Left lobe of liver (tissue), 2 donors: ENCODE measurements around the gene CBFA2T2. TPM values are rescaled to one million over a fixed set of nuclear protein-coding genes. Genes with fewer than 3 reads are reported as not detected.
"Not testable (repeated sequence)": the region's sequence is repeated elsewhere in the genome, so short reads cannot be mapped to it uniquely, and the experiment has no call there.

ENCODE experiments used
- ATAC-seq: fragments of 200-7000 bp; cut with Tn5 transposase; one replicate; pipeline ENCODE4 v1.9.1; 2020; ENCODE audit warnings: mild to moderate bottlenecking, moderate library complexity
- DNase-seq: peaks from one replicate; pipeline ENCODE4 v3.0.0-alpha.2; 2020; ENCODE audit warnings: low spot score
- total RNA-seq: library from RNA; stranded (reverse); gene quantifications from one replicate; pipeline ENCODE4 v1.2.1, GENCODE V29; 2021
- donor health status: DM: no; HTN: no; CAD: no; lungs with moderate emphysema.
- donor health status: DM: no; HTN: yes; CAD: no.

CBFA2T2 gene
- total RNA-seq, 1 donor from 2014 or later, result 5.7 TPM

DNA sequence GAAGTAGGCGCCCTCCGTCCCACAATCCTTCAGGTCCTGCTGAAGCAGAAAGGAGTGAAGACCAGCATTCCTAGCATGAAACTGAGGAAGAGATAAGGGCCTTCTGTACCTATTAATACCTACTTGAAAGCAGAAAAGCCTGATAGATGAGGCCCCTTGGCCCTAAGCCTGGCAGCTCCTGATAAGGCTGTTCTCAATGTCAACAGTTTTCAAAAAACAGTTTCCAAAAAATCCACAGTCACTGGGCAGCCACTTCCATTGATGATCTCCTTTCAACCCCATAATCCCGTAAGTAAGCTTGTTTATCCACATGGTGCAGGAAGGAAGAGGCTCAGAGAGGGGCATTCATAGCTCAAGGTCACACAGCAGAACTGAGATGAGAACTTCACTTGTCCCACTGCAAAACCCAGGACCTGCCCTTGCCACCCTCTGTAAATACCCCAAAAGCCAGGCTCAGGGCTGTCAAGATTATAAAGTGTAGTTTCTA, 199.1 kb downstream of the CBFA2T2 start:
- DNase-seq (no peak), ATAC-seq (no peak)

DNA sequence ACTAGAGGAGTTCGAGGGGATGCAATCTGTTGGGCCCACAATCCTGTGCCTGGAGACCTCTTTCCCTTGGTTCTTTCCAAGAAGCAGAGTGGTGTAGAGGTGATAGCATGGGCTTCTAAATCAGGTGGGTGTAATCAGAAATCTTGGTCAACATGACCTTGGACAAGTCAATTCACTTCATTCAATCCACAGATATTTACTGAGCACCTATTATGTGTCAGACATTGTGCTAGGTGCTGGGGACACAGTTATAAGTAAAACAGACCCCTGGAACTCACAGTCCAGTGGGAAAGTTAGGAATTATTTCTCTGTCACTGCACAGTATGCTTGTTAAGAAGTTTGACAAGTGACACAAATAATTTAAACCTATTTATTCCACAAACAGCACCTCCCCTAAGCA, 199.6 kb downstream of the CBFA2T2 start:
- no peak for ATAC-seq
- no peak for DNase-seq

DNA sequence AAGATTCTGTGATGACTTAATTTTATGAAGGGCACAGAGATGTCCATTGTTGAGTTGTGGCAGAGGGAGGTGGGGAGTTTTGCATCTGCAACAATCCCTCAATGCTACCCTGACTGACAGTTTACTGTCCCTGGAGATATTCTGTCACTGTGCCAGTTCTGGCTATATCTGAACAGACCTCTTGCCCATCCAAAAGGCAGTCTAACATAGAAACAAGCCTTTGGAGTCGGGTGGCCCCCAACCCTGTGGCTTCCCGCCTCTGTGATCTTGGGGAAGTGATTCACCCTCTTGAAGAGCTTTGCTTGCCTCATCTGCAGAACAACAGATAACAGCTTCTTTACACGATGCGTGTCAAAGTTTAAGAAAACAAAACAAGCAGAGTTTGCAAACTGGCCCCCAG, 200.1 kb downstream of the CBFA2T2 start:
- no peak for DNase-seq
- no peak for ATAC-seq

DNA sequence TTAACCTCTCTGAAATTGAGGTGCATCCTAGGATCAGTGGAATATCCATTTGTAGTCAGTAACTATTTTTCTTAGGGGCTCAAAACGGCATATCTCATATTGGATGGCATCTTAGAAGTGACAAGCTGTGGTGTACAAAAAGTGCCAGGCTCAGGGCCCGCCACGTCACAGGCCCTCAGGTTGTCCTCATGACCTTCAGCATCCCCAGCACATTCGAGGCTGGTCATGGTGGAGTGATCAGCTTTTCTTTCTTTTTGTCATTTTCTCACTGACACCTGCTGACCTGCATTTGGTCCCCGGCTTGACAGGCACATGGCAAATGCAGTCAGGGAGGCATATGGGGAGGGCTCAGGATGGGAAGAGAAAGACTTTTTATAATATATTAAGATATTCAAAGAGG, 203.4 kb downstream of the CBFA2T2 start:
- ATAC-seq (no peak), DNase-seq (no peak)

DNA sequence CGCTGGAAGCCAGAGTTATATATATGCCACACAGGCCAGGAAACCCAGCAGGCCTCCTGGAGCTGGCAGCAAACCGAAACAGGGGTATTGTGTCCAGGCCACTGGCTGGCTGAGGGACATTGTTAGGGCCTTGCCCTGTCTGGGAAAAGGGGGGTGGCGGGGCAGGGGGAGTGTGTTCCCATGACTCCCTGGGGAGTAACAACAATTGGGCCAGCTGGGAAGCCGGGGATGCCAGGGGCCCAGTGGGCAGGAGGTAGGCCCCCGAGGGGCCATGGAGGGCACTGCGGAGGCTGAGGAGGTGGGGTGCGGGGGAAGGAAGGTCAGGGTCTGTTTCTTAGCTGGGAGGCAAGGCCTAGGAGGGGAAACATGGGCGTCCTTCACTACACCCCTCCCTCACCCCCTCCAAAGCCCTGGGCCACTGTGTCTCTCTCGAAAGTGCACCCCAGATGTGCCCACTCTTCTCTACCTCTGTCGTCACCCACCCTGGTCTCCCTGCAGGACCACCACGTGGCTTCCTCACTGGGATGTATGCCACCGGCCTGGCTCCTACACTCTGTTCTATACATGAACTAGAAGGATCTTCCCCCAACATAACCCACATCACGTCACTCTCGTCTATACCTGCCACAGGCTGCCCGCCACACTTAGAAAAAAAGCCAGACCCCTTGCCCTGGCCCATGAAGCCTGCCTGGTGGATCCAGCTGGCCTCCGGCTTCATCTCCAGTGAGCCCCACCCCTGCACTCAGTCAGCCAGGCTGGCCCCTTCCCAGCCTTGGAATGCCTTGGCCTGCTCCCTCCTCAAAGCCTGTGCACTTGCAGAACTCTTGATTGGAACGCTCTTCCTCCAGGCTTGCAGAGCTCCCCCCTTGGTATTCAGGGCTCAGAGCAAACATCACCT, 204.1 kb downstream of the CBFA2T2 start:
- DNase-seq (no peak), ATAC-seq (no peak)

DNA sequence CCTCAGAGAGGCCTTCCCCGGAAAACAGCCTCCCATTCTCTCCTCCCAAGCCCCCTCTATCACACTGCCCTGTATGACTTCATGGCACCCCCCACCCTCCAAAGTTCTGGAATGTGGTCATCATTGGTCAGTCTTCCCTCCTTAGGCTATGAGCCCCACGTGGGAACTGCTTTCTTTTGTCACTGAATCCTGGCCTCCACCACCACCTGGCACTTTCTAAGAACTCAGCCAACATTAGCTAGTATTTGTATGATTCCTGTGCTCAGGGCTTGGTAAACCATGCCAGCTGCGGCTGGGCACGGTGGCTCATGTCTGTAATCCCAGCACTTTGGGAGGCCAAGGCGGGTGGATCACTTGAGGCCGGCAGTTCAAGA, 204.7 kb downstream of the CBFA2T2 start:
- DNase-seq (no peak), ATAC-seq (no peak)

DNA sequence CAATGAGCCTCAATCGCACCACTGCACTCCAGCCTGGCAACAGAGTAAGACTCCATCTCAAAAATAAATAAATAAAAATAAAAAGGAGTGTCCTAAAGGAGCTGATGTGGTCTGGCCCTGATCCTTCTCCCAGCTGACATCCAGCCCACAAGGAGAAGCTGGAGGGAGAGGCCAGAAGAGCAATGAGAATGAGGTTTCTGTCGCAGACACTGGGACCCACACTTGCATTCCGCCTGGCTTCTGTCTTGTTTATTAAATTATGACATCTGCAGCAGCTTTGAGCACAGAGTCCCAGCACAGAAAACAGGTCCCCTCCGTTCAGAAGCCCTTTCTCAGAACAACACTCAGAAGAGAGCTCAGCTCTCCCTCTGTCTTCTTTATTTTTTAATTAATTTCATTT, 206.6 kb downstream of the CBFA2T2 start:
- DNase-seq, result no peak
- ATAC-seq, result no peak

DNA sequence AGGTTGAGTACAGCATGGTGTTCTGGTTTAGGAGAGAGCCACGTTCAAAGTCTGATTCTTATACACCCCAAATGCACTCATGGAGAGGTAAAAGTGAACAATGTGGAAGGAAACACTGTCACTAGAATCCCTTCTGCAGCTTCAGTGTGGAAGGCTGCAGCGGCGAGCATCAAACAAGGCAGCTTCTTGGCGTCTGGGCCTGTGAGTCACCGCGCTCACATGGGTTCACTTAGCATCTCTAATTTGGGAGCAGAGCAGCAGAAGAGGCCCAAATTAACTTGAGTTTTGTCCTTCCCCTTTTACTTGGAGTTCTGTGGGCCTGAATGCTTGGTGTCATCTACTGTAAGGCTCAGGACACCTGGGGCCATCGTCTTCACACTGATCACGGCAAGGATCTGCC, 207.2 kb downstream of the CBFA2T2 start:
- DNase-seq (no peak), ATAC-seq (no peak)

DNA sequence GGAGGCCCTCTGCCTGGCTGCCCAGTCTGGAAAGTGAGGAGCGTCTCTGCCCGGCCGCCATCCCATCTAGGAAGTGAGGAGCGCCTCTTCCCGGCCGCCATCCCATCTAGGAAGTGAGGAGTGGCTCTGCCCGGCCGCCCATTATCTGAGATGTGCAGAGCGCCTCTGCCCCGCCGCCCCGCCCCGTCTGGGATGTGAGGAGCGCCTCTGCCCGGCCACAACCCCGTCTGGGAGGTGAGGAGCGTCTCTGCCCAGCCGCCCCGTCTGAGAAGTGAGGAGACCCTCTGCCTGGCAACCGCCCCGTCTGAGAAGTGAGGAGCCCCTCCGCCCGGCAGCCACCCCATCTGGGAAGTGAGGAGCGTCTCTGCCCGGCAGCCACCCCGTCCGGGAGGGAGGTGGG, 209.1 kb downstream of the CBFA2T2 start:
- not testable (repeated sequence) for ATAC-seq, DNase-seq

Other genes starting within 250 kb of the CBFA2T2 start
- 0.18 TPM for gene BPIFB1, start 206.9 kb upstream of the CBFA2T2 start, total RNA-seq
- 17.0 TPM for gene CDK5RAP1, start 88.6 kb upstream of the CBFA2T2 start, total RNA-seq
- gene SNTA1, start 46.3 kb upstream of the CBFA2T2 start, total RNA-seq, result 12.1 TPM
- gene C20orf144, start 172.2 kb downstream of the CBFA2T2 start, total RNA-seq, result not detected
- 0.20 TPM for gene ACTL10, start 176.8 kb downstream of the CBFA2T2 start, total RNA-seq
- 19.9 TPM for gene NECAB3, start 184.3 kb downstream of the CBFA2T2 start, total RNA-seq
- 0.60 TPM for gene E2F1, start 196.3 kb downstream of the CBFA2T2 start, total RNA-seq
- gene PXMP4, start 230.2 kb downstream of the CBFA2T2 start, total RNA-seq, result 15.4 TPM
- gene ZNF341, start 241.9 kb downstream of the CBFA2T2 start, total RNA-seq, result 1.5 TPM